ENCODE data around the gene SMAD3. TPM values are rescaled to one million over a fixed set of nuclear protein-coding genes. Genes with fewer than 3 reads are reported as not detected.

SMAD3 gene
- 32.8 and 41.2 TPM in 2 replicates for total RNA-seq (2014; rRNA removed; shearing (Covaris generic))
- total RNA-seq (2022): 77.8 and 84.5 TPM in 2 replicates
- Bru-seq, nascent RNA: percentile 91 among the genes with signal in this experiment
- BruChase-seq, experiment 1, labeled RNA remaining after a 6-hour chase: percentile 94 among the genes with signal in this experiment
- percentile 90 among the genes with signal in this experiment for BruChase-seq, experiment 2, labeled RNA remaining after a 2-hour chase
- long read RNA-seq, full-length matches to known transcripts: 40 of 84 reads
- long read RNA-seq, partial matches to known transcripts: 8 of 84 reads
- long read RNA-seq, other reads (novel, unspliced or antisense): 36 of 84 reads

GRCh38 chr15:67065531-67066005 lies at the start of gene SMAD3:
SMAD3 (plus strand) TSS chr15:67065602; CDS start chr15:67066155, 553 bp downstream.
- peaks cover 46% of the 10 kb centered on the region for H3K79me2 ChIP-seq (ENCODE audit: insufficient read depth, low read depth, low read length)
- peaks cover 24% of the 10 kb centered on the region; the same call in 1 of the 2 replicates for H4K20me1 ChIP-seq (ENCODE audit: insufficient read depth, low read length)
- peak; percentile 92 for DNase-seq (ENCODE audit: low spot score)
- CTCF ChIA-PET (ENCODE audit: unreplicated experiment): no interaction called here
- H2AFZ ChIP-seq (ENCODE audit: low read length): peak within 1 kb of the TSS; percentile 70
- no peaks in the 10 kb centered on the region for H3K9me2 ChIP-seq (ENCODE audit: insufficient read depth, low read length)
- no peaks in the 10 kb centered on the region for H3K9me3 ChIP-seq (ENCODE audit: low read length)
- H3K36me3 ChIP-seq (ENCODE audit: insufficient read depth, low read length): peaks cover 21% of the 10 kb centered on the region
- TF ChIP-seq, protein P1, sequence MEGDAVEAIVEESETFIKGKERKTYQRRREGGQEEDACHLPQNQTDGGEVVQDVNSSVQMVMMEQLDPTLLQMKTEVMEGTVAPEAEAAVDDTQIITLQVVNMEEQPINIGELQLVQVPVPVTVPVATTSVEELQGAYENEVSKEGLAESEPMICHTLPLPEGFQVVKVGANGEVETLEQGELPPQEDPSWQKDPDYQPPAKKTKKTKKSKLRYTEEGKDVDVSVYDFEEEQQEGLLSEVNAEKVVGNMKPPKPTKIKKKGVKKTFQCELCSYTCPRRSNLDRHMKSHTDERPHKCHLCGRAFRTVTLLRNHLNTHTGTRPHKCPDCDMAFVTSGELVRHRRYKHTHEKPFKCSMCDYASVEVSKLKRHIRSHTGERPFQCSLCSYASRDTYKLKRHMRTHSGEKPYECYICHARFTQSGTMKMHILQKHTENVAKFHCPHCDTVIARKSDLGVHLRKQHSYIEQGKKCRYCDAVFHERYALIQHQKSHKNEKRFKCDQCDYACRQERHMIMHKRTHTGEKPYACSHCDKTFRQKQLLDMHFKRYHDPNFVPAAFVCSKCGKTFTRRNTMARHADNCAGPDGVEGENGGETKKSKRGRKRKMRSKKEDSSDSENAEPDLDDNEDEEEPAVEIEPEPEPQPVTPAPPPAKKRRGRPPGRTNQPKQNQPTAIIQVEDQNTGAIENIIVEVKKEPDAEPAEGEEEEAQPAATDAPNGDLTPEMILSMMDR (conservative IDR thresholded peaks at IDR 0.05; ENCODE audit: low read length): no peak
- no peak for TF ChIP-seq EZH2phosphoT487 (IDR thresholded peaks at IDR 0.05; ENCODE audit: borderline replicate concordance, low read depth, low read length)
- H3K4me3 ChIP-seq (ENCODE audit: low read depth, low read length, poor library complexity, severe bottlenecking): peak within 1 kb of the TSS; percentile 100
- peaks cover 32% of the 10 kb centered on the region for H3K4me1 ChIP-seq (ENCODE audit: insufficient read depth, low read length, poor library complexity, severe bottlenecking)
- peak within 1 kb of the TSS; percentile 76 for H3K27ac ChIP-seq (ENCODE audit: low read depth, low read length, poor library complexity, severe bottlenecking)
- POLR2A ChIA-PET: interaction anchor here (0.7 to 1.0 kb wide), 5 partner anchors 9 to 63 kb away, joined by 3 read pairs; no protein-coding TSS in a partner anchor
- intact Hi-C loops (cut with micrococcal nuclease; ENCODE audit: unreplicated experiment): loop anchor here (1.0 to 5.0 kb wide), 3 partner anchors 16 to 192 kb away; no protein-coding TSS in a partner anchor
- BruUV-seq (replicated peaks): no TSS peak
- H3K4me2 ChIP-seq (ENCODE audit: low read length): peak within 1 kb of the TSS; percentile 96

DNA sequence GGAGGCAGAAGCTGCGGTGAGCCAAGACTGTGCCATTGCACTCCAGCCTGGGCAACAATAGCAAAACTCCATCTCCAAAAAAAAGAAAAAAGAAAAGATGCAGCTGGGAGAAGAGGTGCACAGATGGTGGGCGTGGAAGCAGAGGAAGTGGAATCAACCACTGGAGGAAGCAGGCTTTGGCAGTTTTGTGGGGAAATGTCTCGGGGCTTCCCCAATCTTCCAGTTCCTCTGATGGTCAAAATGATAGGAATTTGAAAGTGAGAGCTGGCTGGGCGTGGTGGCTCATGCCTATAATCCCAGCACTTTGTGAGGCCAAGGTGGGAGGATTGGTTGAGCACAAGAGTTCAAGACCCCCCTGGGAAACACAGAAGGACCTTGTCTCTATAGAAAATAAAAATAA lies 48.1 kb upstream of the SMAD3 start:
- Histone ChIP-seq H3K27ac (ENCODE audit: low read depth, low read length, poor library complexity, severe bottlenecking) (no peak overlapping the region), H3K36me3 (ENCODE audit: insufficient read depth, low read length) (no peaks in the 10 kb centered on the region), H3K9me2 (ENCODE audit: insufficient read depth, low read length) (no peaks in the 10 kb centered on the region), H2AFZ (ENCODE audit: low read length) (no peak overlapping the region), H3K4me2 (ENCODE audit: low read length) (no peak overlapping the region), H3K9me3 (ENCODE audit: low read length) (no peaks in the 10 kb centered on the region), H4K20me1 (ENCODE audit: insufficient read depth, low read length) (no peaks in the 10 kb centered on the region), H3K79me2 (ENCODE audit: insufficient read depth, low read depth, low read length) (no peaks in the 10 kb centered on the region), H3K4me1 (ENCODE audit: insufficient read depth, low read length, poor library complexity, severe bottlenecking) (no peaks in the 10 kb centered on the region), H3K4me3 (ENCODE audit: low read depth, low read length, poor library complexity, severe bottlenecking) (no peak overlapping the region)
- no TSS peak for BruUV-seq (replicated peaks)
- ChIA-PET CTCF (ENCODE audit: unreplicated experiment) (no interaction called here), POLR2A (no interaction called here)
- no peak for TF ChIP-seq EZH2phosphoT487 (IDR thresholded peaks at IDR 0.05; ENCODE audit: borderline replicate concordance, low read depth, low read length)
- TF ChIP-seq, protein P1 (conservative IDR thresholded peaks at IDR 0.05; ENCODE audit: low read length): no peak
- intact Hi-C loops (cut with micrococcal nuclease; ENCODE audit: unreplicated experiment): no loop called here
- no peak for DNase-seq (ENCODE audit: low spot score)

DNA sequence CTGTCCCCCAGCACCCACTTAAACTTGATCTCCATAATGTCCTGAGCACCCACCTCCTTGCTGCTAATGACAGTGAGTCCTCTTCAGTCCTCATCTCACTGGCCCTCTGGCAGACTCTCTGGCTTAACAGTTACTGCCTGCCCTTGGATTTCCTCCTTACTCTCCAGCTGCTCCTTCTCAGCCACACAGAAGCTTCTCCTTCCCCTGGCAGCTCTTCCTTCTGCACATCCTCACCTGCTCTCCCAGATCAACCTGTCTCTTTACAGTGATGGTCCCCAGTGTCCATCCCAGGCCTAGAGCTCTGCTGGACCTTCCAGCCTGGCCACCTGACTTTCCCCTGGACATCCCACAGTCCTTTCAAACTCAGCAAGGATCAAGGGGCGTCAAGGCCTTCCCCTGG lies 47.4 kb upstream of the SMAD3 start:
- ChIA-PET POLR2A (interaction anchor here (1.3 kb wide), 1 partner anchor 10 kb away, joined by 3 read pairs; no protein-coding TSS in a partner anchor), CTCF (ENCODE audit: unreplicated experiment) (no interaction called here)
- DNase-seq (ENCODE audit: low spot score): no peak

More for the DNA sequence above, 47.4 kb upstream of the SMAD3 start:
- no peaks in the 10 kb centered on the region for H3K9me3 ChIP-seq (ENCODE audit: low read length)
- intact Hi-C loops (cut with micrococcal nuclease; ENCODE audit: unreplicated experiment): no loop called here
- H3K79me2 ChIP-seq (ENCODE audit: insufficient read depth, low read depth, low read length): no peaks in the 10 kb centered on the region
- H3K36me3 ChIP-seq (ENCODE audit: insufficient read depth, low read length): no peaks in the 10 kb centered on the region
- BruUV-seq (replicated peaks): no TSS peak
- no peaks in the 10 kb centered on the region for H4K20me1 ChIP-seq (ENCODE audit: insufficient read depth, low read length)
- H2AFZ ChIP-seq (ENCODE audit: low read length): no peak overlapping the region
- no peak overlapping the region for H3K4me2 ChIP-seq (ENCODE audit: low read length)
- no peak overlapping the region for H3K27ac ChIP-seq (ENCODE audit: low read depth, low read length, poor library complexity, severe bottlenecking)
- TF ChIP-seq EZH2phosphoT487 (IDR thresholded peaks at IDR 0.05; ENCODE audit: borderline replicate concordance, low read depth, low read length): no peak
- TF ChIP-seq, protein P1 (conservative IDR thresholded peaks at IDR 0.05; ENCODE audit: low read length): no peak
- H3K4me3 ChIP-seq (ENCODE audit: low read depth, low read length, poor library complexity, severe bottlenecking): no peak overlapping the region
- H3K9me2 ChIP-seq (ENCODE audit: insufficient read depth, low read length): no peaks in the 10 kb centered on the region
- no peaks in the 10 kb centered on the region for H3K4me1 ChIP-seq (ENCODE audit: insufficient read depth, low read length, poor library complexity, severe bottlenecking)
